HG03280 (cell line): ENCODE data around the gene CNIH2.
A peak's percentile ranks its signal among the peaks of the same experiment; 100 is the strongest.
"Not testable (repeated sequence)": the region's sequence is repeated elsewhere in the genome, so short reads cannot be mapped to it uniquely, and the experiment has no call there.

Experiments used
- ATAC-seq: cut with Tn5 transposase; IDR thresholded peaks from one replicate; pipeline ENCODE4 v1.9.1; 2021; ENCODE audit warnings: mild to moderate bottlenecking, moderate library complexity; ENCODE audit not compliant: unreplicated experiment

Gene CNIH2

GRCh38 chr11:66289548-66290329 is 11.8 kb downstream of the CNIH2 start:
- ATAC-seq: peak; percentile 37

GRCh38 chr11:66290330-66290621 is 12.3 kb downstream of the CNIH2 start:
- ATAC-seq: no peak

DNA sequence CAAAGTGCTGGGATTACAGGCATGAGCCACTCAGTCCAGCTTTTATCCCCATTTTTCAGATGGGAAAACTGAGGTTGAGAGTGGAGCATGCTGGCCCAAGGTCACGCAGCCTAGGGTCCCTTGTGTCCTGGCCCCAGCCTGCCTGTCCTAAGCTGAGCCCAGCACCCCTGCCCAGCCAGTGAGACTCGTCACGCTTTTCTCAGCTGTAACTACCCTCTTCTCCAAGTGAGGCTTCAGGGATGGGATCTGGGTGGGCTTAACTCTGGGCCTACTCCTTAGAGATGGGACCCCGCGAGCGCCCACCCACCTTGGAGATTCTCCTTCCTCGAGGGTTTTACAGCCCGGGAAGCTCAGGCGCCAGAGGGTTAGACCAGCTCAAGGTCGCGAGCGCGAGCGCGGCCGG is 13.3 kb downstream of the CNIH2 start:
- no peak for ATAC-seq

GRCh38 chr11:66291706-66292542 is 13.9 kb downstream of the CNIH2 start, which contains the start of gene TMEM151A:
Gene TMEM151A, plus strand, starts transcription at chr11:66291894. Its CDS starts 120 bp downstream, at chr11:66292014.
- no peak for ATAC-seq

DNA sequence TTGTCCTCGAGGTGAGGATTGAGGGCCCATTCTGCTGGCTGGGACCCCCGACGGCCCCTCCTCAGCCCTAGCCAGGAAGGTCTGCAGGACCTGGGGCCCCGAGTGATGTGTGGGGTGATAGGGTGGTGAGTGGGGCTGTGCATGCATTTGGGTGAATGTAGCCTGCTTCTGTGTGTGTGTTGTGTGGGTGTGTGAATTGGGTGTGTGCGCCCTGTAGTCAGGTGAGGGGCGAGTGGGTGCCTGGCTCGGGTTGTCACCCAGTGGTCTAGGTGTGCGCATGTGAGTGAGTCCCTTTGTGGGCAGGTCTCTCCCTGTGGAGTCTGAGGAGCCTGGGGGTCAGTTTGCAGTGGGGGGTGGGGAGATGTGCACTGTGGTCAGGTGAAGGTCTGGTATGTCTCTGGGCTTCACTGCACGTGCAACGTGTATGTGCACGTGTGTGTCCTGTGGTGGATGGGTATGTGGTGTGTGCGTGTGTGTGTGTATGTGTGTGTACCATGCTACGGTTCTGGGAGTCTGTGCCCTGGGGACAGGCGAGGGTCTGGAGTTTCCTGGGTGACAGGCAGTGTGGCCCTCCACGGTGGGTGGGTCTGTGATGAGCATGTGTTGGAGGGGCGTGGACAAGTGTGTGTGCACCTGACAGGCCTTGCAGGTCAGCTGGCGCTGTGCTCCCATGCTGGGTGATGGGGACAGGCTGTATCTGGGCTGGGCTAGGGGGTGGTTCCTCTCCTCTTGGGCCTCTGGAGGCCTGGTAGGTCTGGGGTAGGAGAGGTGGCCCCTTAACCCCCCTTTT is 14.8 kb downstream of the CNIH2 start:
- ATAC-seq: no peak

DNA sequence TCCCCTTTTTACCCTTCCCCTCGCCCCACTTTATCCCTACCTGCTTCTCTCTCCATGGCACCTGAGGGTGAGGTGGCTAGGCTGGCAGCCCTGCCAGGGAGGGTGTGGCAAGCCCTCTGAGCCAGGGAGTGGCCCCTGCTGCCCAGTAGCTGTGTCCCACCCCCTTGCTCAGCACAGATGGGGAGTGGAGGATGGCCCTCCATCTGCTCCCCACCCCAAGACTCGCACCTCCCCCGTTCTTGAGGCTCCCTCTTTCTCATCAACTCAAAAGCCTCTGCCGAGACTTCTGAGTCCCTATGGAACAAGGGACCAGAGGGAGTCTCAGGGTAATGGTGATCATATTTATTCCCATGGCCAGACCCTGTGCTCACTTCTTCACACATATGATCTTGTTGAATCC is 15.4 kb downstream of the CNIH2 start:
- no peak for ATAC-seq

- ATAC-seq: no peak
Observed at GRCh38 chr11:66293777-66294625, 16.0 kb downstream of the CNIH2 start.

DNA sequence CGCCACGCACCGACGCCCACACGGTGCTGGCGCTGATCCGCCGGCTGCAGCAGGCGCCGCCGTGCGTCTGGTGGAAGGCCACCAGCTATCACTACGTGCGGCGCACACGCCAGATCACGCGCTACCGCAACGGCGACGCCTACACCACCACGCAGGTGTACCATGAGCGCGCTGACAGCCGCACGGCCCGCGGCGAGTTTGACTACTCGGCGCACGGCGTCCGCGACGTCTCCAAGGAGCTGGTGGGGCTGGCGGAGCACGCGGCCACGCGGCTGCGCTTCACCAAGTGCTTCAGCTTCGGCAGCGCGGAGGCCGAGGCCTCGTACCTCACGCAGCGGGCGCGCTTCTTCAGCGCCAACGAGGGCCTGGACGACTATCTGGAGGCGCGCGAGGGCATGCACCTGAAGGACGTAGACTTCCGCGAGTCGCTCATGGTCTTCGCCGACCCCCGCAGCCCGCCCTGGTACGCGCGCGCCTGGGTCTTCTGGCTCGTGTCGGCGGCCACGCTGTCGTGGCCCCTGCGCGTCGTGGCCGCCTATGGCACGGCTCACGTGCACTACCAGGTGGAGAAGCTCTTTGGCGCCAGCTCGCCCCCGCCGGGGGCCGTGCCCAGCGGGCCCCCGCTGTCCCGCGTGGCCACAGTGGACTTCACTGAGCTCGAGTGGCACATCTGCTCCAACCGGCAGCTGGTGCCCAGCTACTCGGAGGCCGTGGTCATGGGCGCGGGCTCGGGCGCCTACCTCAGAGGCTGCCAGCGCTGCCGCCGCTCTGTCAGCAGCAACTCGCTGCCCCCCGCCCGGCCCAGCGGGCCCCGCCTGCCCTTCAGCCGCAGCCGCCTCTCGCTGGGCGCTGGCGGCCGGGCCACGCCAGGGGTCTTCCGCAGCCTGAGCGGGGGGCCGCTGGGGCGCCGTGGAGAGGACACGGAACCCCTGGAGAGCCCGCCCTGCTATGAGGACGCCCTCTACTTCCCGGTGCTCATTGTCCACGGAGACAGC is 16.9 kb downstream of the CNIH2 start:
- no peak for ATAC-seq

- no peak for ATAC-seq
Observed at GRCh38 chr11:66297610-66298009, 19.6 kb downstream of the CNIH2 start.

DNA sequence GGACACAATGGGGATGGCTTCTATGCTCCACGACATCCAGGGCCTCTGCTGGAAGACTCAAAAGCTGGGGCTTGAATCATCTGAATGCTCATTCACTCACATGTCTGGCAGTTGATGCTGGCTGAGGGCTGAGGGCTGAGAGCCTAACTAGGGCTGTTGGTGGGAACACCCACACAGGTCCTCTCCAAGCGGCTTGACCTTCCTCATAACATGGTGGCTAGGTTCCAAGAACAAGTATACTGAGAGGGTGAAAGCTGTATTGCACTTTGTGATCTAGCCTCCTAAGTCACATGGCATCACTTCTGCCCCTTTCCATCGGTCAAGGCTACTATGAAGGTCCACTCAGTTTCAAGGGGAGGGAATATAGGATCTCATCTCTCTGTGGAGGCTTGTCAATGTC is 21.2 kb downstream of the CNIH2 start:
- ATAC-seq: no peak

GRCh38 chr11:66302656-66303055 is 24.7 kb downstream of the CNIH2 start:
- ATAC-seq: no peak

- ATAC-seq: no peak
Observed at GRCh38 chr11:66309475-66309874, 31.5 kb downstream of the CNIH2 start.

DNA sequence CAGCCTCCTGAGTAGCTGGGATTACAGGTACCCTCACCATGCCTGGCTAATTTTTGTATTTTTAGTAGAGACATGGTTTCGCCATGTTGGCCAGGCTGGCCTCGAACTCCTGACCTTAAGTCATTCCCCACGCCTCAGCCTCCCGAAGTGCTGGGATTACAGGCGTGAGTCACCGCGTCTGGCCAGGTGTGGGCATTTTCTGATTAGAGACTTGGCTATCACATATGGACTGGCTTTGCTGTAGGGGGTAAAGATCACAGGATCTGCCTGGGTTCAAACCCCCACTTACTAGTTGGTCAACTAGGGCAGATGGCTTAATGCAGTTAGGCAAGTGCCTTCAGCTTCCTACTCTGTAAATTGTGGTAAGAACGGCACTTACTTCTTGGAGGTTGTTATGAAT is 32.3 kb downstream of the CNIH2 start:
- no peak for ATAC-seq

DNA sequence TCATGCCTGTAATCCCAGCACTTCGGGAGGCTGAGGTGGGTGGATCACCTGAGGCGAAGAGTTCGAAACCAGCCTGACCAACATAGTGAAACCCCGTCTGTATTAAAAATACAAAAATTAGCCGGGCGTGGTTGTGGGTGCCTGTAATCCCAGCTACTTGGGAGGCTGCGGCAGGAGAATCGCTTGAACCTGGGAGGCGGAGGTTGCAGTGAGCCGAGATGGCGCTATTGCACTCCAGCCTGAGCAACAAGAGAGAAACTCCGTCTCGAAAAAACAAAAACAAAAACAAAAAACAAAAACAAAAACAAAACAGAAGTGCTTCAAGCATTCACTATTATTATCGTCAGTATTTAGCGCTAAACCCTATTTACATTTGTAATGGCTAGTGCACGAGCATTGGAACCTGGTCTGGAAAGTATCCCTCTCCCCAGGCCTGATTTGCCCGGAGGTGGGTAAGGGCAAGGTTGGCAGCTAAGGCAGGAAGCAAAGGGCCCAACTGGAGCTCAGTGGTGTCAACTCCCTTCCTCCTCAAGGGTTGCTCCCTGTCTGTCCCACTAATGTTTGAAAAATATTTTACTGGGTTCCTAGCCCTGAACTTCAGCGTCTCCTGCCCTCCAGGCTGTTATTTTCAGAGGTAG is 32.9 kb downstream of the CNIH2 start:
- ATAC-seq: not testable (repeated sequence)

DNA sequence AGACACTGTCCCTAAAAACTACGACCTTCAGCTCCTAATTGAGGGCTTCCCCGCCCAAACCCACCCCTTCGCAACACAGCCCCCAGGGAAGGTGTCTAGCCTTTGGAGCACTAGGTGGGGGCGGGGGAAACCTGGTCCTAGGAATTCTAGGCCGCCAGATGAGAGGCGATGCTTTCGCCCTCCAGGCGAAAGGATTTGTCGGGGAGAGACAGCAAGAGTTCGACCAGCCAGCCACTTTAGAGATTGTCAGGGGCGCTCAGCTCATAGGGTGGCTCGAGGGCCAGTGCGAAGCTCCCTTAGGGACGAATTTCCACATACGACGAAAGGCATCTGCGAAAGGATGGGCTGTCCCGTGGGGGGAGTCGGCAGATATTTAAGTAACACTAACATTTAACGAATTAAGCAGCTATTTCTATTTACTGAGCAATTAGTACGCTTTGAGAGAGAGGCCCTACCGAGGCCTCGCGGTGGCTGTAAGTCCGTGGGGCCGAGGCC is 33.5 kb downstream of the CNIH2 start:
- no peak for ATAC-seq

DNA sequence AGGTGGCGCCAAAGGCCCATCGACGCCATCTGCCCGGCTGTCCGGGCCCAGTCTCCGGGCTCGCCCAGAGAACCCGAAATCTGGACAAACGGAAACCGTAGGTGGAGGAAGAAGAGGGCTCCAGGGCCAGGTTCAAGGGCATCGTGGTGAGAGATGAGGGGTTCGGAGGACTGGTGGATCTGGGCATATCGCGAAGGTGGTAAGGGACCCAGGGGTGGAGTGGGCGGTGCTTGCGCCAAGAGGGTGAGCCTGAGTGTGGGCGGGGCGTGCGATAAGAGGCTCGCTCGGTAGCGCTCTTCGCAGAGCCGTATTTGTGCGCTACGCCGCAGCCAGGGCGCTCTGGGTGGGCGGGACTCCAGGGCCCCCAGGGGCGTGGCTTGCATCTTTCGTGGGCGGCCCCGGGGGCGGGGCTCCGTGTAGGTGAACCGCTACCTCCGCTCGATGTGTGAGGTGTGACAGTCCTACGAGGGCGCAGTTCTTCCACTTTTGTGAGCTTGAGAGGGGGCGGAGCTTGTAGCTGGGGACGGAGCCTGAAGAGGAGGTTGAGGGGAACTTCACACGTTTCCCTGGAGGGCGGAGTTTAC is 34.1 kb downstream of the CNIH2 start:
- peak; percentile 72 for ATAC-seq

DNA sequence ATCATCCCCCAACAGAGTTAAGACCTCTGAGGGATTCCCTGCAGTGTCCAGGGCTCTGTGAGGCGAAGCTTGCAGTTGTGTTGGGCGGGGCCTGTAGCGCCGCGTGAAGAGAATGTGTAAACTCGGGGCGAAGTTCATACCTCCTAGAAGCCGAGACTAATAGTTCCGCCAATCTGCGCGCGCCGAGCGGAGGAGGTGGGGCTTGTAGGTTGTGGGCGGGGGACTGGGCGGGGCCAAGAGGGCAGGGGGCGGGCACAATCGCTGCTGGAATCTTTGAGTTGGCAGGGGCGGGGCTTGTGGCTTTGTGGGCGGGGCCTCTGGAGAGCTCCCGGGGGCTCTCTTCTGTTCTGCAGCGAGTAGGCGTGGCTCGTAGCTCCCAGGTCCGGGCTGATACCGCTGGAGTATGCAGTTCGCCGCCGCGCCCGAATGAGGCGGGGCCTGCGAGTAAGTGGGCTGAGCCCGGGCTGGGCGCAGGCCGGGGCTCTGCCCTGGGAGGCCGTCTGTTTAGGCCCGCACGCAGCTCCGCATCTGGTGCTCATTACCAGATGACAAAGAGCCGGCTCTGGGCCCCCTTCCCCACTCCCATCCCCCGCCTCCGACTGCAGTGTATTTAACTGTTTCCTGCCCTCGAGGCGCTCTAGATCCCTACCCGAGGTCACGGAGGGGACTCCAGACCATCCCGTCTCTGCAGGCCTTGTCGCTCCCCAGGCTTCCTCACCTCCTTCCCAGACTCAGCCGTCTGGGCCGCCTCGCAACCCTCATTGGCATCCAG is 34.8 kb downstream of the CNIH2 start:
- ATAC-seq: peak; percentile 58
